IPS-18a (cell line): ENCODE results near the gene MARCHF2.
A peak's percentile ranks its signal among the peaks of the same experiment; 100 is the strongest.

Experiments used
- H3K27ac ChIP-seq: one replicate; pipeline ENCODE4 v1.5.1; 2013; ENCODE audit warnings: low read length
- H3K27me3 ChIP-seq: one replicate; pipeline ENCODE4 v1.6.1; 2013; ENCODE audit warnings: mild to moderate bottlenecking, low read length; ENCODE audit not compliant: control insufficient read depth, insufficient read depth
- H3K36me3 ChIP-seq: one replicate; pipeline ENCODE4 v1.6.1; 2013; ENCODE audit warnings: low read depth, low read length; ENCODE audit not compliant: control insufficient read depth
- H3K4me1 ChIP-seq: one replicate; pipeline ENCODE4 v1.6.1; 2013; ENCODE audit warnings: low read depth, low read length; ENCODE audit not compliant: control insufficient read depth
- H3K4me3 ChIP-seq: one replicate; pipeline ENCODE4 v1.5.1; 2013; ENCODE audit warnings: low read length
- H3K9ac ChIP-seq: one replicate; pipeline ENCODE4 v1.6.1; 2013; ENCODE audit warnings: mild to moderate bottlenecking, low read length, moderate library complexity
- H3K9me3 ChIP-seq: one replicate; pipeline ENCODE4 v1.6.1; 2013; ENCODE audit warnings: low read depth, low read length; ENCODE audit not compliant: control insufficient read depth

Gene MARCHF2

DNA sequence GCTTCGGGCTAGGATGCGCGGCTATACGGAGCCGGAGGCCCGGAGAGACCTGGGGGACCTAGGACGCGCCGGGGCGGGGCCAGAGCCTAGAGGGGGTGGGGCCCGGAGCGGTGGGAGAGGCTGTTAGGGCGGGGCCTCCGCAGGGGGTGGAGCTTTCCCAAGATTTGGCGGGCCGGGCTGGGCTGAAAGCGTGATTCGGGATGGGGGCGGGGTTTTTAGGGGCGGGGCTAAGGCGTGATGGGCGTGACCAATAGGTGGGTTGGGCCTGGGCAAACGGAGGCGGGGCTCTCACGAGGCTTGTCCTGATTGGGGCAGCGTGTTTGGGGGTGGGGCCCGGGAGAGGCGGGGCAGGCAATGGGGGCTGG lies 22.5 kb upstream of the MARCHF2 start:
- Histone ChIP-seq H3K4me3 (peak overlapping the region; percentile 91), H3K27ac (peak overlapping the region; percentile 92), H3K36me3 (no peaks in the 10 kb centered on the region), H3K4me1 (peaks cover 4% of the 10 kb centered on the region), H3K9ac (peak overlapping the region; percentile 99), H3K27me3 (no peaks in the 10 kb centered on the region), H3K9me3 (no peaks in the 10 kb centered on the region)

DNA sequence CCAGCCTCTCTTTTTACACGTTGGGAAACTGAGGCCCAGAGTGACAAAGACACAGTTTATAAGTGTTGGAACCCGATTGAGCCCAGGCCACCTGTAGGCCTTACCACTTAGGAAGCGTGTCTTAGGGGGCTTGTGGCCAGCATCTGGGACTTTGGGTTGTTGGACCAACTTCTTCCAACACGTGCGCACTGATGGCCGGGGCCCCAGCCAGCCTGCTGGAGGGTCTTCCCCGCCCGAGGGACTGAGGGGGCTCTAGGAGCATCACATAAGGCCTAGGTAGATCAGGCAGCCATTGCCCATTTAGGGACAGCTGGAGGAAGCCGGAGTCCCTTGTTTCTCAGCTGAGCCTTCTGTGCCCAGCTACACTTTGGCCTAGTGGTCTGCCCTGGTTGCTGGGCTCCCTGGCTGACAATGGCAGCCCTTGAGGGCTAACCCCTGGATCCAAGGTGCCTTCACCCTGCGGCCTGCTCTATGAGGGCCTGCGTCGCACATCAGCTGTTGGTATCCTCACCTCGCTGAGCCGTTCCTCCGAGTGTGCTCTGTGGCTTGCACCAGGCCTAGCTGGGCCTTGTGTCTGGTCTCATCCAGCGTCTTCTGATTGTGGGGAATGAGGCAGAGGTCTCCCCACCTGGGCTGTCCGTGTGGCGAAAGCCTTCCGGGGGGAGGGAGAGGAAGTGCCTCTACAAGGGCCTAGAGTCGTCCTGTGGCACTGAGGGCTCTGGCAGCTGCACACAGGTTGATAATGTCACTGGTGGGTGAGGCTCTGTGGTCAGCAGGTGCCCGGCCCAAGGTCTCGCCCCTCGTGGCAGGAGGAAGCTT lies 21.7 kb upstream of the MARCHF2 start:
- no peak overlapping the region for H3K27ac ChIP-seq
- no peaks in the 10 kb centered on the region for H3K27me3 ChIP-seq
- H3K9me3 ChIP-seq = no peaks in the 10 kb centered on the region
- H3K36me3 ChIP-seq = no peaks in the 10 kb centered on the region
- H3K4me1 ChIP-seq = peaks cover 4% of the 10 kb centered on the region
- H3K4me3 ChIP-seq = peak overlapping the region; percentile 48
- no peak overlapping the region for H3K9ac ChIP-seq

- Histone ChIP-seq H3K4me1 (peaks cover 4% of the 10 kb centered on the region), H3K9me3 (no peaks in the 10 kb centered on the region), H3K9ac (no peak overlapping the region), H3K4me3 (no peak overlapping the region), H3K36me3 (no peaks in the 10 kb centered on the region), H3K27ac (no peak overlapping the region), H3K27me3 (no peaks in the 10 kb centered on the region)
Observed at GRCh38 chr19:8392017-8392591, 21.0 kb upstream of the MARCHF2 start.

GRCh38 chr19:8393192-8393870 lies 19.8 kb upstream of the MARCHF2 start:
- Histone ChIP-seq H3K27me3 (no peaks in the 10 kb centered on the region), H3K27ac (no peak overlapping the region), H3K9me3 (no peaks in the 10 kb centered on the region), H3K4me3 (no peak overlapping the region), H3K36me3 (no peaks in the 10 kb centered on the region), H3K4me1 (peaks cover 4% of the 10 kb centered on the region), H3K9ac (no peak overlapping the region)

GRCh38 chr19:8393871-8394250 lies 19.2 kb upstream of the MARCHF2 start:
- Histone ChIP-seq H3K36me3 (no peaks in the 10 kb centered on the region), H3K27me3 (no peaks in the 10 kb centered on the region), H3K4me1 (peaks cover 4% of the 10 kb centered on the region), H3K9ac (no peak overlapping the region), H3K9me3 (no peaks in the 10 kb centered on the region), H3K4me3 (no peak overlapping the region), H3K27ac (no peak overlapping the region)

- Histone ChIP-seq H3K27me3 (no peaks in the 10 kb centered on the region), H3K9ac (no peak overlapping the region), H3K4me3 (no peak overlapping the region), H3K27ac (no peak overlapping the region), H3K36me3 (no peaks in the 10 kb centered on the region), H3K9me3 (no peaks in the 10 kb centered on the region), H3K4me1 (peaks cover 4% of the 10 kb centered on the region)
Observed at GRCh38 chr19:8395621-8396082, 17.5 kb upstream of the MARCHF2 start.

DNA sequence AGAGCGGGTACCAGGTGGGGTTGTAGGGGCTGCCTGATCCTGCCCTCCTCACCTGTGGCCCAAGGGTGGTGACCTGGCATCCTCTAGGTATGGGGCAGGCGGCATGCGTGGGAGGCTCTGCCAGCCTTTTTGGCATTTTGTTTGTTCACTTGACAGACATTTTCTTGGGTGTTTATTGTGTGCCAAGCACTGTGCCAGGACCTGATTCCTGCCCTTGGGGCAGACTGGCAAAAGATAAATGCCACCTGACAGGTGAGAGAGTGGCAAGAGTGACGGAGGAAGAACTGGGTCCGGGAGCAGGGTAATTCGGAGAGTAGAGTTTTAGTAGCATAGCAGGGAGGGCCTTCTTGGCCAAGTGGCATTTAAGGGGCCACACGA lies 16.9 kb upstream of the MARCHF2 start:
- H3K27me3 ChIP-seq = no peaks in the 10 kb centered on the region
- H3K4me3 ChIP-seq = no peak overlapping the region
- no peaks in the 10 kb centered on the region for H3K36me3 ChIP-seq
- H3K9me3 ChIP-seq = no peaks in the 10 kb centered on the region
- H3K9ac ChIP-seq = no peak overlapping the region
- H3K27ac ChIP-seq = no peak overlapping the region
- peaks cover under 1% of the 10 kb centered on the region for H3K4me1 ChIP-seq

GRCh38 chr19:8396563-8397203 lies 16.4 kb upstream of the MARCHF2 start:
- no peak overlapping the region for H3K27ac ChIP-seq
- H3K4me1 ChIP-seq = no peaks in the 10 kb centered on the region
- H3K36me3 ChIP-seq = no peaks in the 10 kb centered on the region
- H3K9me3 ChIP-seq = no peaks in the 10 kb centered on the region
- H3K4me3 ChIP-seq = no peak overlapping the region
- no peak overlapping the region for H3K9ac ChIP-seq
- H3K27me3 ChIP-seq = no peaks in the 10 kb centered on the region

- no peaks in the 10 kb centered on the region for H3K36me3 ChIP-seq
- no peaks in the 10 kb centered on the region for H3K4me1 ChIP-seq
- H3K9me3 ChIP-seq = no peaks in the 10 kb centered on the region
- H3K4me3 ChIP-seq = no peak overlapping the region
- H3K9ac ChIP-seq = no peak overlapping the region
- no peaks in the 10 kb centered on the region for H3K27me3 ChIP-seq
- no peak overlapping the region for H3K27ac ChIP-seq
Observed at GRCh38 chr19:8397271-8397670, 15.8 kb upstream of the MARCHF2 start.

DNA sequence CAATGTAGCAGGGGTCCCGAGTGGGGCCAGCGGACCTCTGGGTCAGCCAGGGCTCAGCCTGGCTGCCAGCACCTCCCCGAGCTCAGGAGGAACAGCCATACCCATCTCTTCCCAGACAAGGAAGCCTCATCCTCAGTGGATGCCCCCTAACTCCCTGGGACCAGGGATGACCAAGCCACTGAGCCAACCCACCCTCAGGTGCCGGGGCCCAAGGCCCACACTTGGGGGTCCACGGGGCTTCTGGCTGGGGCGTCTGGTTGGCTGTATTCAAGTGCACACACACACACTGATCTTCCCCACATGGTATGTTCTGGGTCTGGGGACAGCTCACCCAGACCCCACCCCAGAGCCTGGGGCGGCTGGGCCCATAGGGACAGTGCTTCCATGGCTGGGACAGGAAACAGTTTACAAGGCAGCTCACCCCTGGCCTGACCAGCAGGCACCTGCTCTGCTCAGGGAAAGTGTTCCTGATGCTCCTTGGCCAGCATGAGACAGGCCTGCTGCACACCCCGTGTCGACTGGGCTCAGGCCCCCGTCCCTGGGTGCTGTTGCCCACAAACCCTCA lies 15.3 kb upstream of the MARCHF2 start:
- Histone ChIP-seq H3K9me3 (no peaks in the 10 kb centered on the region), H3K27me3 (no peaks in the 10 kb centered on the region), H3K9ac (no peak overlapping the region), H3K4me1 (no peaks in the 10 kb centered on the region), H3K36me3 (peaks cover 2% of the 10 kb centered on the region), H3K27ac (no peak overlapping the region), H3K4me3 (no peak overlapping the region)

GRCh38 chr19:8398311-8398771 lies 14.8 kb upstream of the MARCHF2 start:
- H3K36me3 ChIP-seq = peaks cover 7% of the 10 kb centered on the region
- no peak overlapping the region for H3K27ac ChIP-seq
- H3K9me3 ChIP-seq = no peaks in the 10 kb centered on the region
- H3K4me1 ChIP-seq = no peaks in the 10 kb centered on the region
- H3K27me3 ChIP-seq = no peaks in the 10 kb centered on the region
- H3K9ac ChIP-seq = no peak overlapping the region
- H3K4me3 ChIP-seq = no peak overlapping the region
